SK-N-SH (cell line): ENCODE data around the gene ARL11. TPM values are rescaled to one million over a fixed set of nuclear protein-coding genes. Genes with fewer than 3 reads are reported as not detected.

Experiments
- CTCF ChIA-PET: fragments of 300-600, 350-600 bp; formaldehyde crosslinking; extraction: SDS; loops from one replicate; lab custom pipeline; 2021; lab: Yijun Ruan, JAX
- POLR2A ChIA-PET: fragments of 350-600 bp; sonication (Branson Sonifier 250); formaldehyde crosslinking; extraction: SDS; loops from one replicate; lab custom pipeline; 2020; ENCODE audit warnings: antibody characterized with exemption, inconsistent platforms; lab: Yijun Ruan, JAX
- DNase-seq: peaks from one replicate; pipeline ENCODE4 v3.0.0; 2012
- H2AFZ ChIP-seq: fragments of 200-600 bp; sonication (generic); 2 replicates; pipeline ENCODE4 v1.8.1; 2016; ENCODE audit warnings: antibody characterized with exemption, mild to moderate bottlenecking, low read depth
- H3F3A ChIP-seq: fragments of 200-600 bp; sonication (generic); replicated peaks from 2 replicates; pipeline ENCODE3; 2016; ENCODE audit warnings: antibody characterized with exemption, mild to moderate bottlenecking; ENCODE audit not compliant: insufficient read depth
- H3K27ac ChIP-seq, 2 experiments: fragments of 200-500 bp in 1 of 2; fragments of 200-600 bp in 1 of 2; sonication (Bioruptor generic) in 1 of 2; sonication (generic), shearing (Covaris generic) in 1 of 2; 2 replicates each; pipeline versions ENCODE4 v1.5.1 to v1.6.1; 2014 to 2016; ENCODE audit warnings: low read depth in 2 of 2, inconsistent platforms in 1 of 2, low read length in 1 of 2, mild to moderate bottlenecking in 1 of 2, mixed read lengths in 1 of 2
- H3K27me3 ChIP-seq: fragments of 200-600 bp; sonication (generic), shearing (Covaris generic); 2 replicates; pipeline ENCODE4 v1.6.1; 2016; ENCODE audit warnings: mixed run types; ENCODE audit not compliant: insufficient read depth
- H3K36me3 ChIP-seq, 2 experiments: fragments of 200-500 bp in 1 of 2; fragments of 200-600 bp in 1 of 2; sonication (Bioruptor generic) in 1 of 2; sonication (generic) in 1 of 2; replicated peaks in 1 of 2; 2 replicates each; pipeline versions ENCODE3 to v1.5.1; 2014 to 2016; ENCODE audit warnings: low read length in 1 of 2, mild to moderate bottlenecking in 1 of 2; ENCODE audit not compliant: insufficient read depth in 2 of 2, control insufficient read depth in 1 of 2
- H3K4me1 ChIP-seq, 2 experiments: fragments of 200-500 bp in 1 of 2; fragments of 200-600 bp in 1 of 2; sonication (Bioruptor generic) in 1 of 2; sonication (generic), shearing (Covaris generic) in 1 of 2; 2 replicates each; pipeline versions ENCODE4 v1.5.1 to v1.6.1; 2014 to 2016; ENCODE audit warnings: low read depth in 1 of 2, low read length in 1 of 2, mixed run types in 1 of 2; ENCODE audit not compliant: insufficient read depth in 2 of 2, control insufficient read depth in 1 of 2
- H3K4me2 ChIP-seq: fragments of 200-600 bp; sonication (generic), shearing (Covaris generic); 2 replicates; pipeline ENCODE4 v1.6.1; 2017; ENCODE audit warnings: mixed run types
- H3K4me3 ChIP-seq, 2 experiments: fragments of 200-500 bp in 1 of 2; fragments of 200-600 bp in 1 of 2; sonication (Bioruptor generic) in 1 of 2; sonication (generic), shearing (Covaris generic) in 1 of 2; 2 replicates each; pipeline versions ENCODE4 v1.5.1 to v1.8.1; 2014 to 2016; ENCODE audit warnings: low read depth in 2 of 2, inconsistent platforms in 1 of 2, low read length in 1 of 2, mild to moderate bottlenecking in 1 of 2, mixed read lengths in 1 of 2, moderate library complexity in 1 of 2
- H3K79me2 ChIP-seq: fragments of 200-600 bp; sonication (generic); 2 replicates; pipeline ENCODE4 v1.8.1; 2017; ENCODE audit warnings: mild to moderate bottlenecking; ENCODE audit not compliant: insufficient read depth
- H3K9ac ChIP-seq: fragments of 200-600 bp; sonication (generic); 2 replicates; pipeline ENCODE4 v1.6.1; 2017; ENCODE audit warnings: mixed run types
- H3K9me2 ChIP-seq: fragments of 200-600 bp; sonication (generic); 2 replicates; pipeline ENCODE4 v1.6.1; 2017; ENCODE audit warnings: mixed run types
- H3K9me3 ChIP-seq: fragments of 200-600 bp; sonication (generic); 2 replicates; pipeline ENCODE4 v1.6.1; 2017; ENCODE audit warnings: mixed run types, mild to moderate bottlenecking, moderate library complexity
- H4K20me1 ChIP-seq: fragments of 200-600 bp; sonication (generic); 2 replicates; pipeline ENCODE4 v1.6.1; 2017; ENCODE audit warnings: mild to moderate bottlenecking, mixed run types; ENCODE audit not compliant: insufficient read depth
- CHD2 ChIP-seq: fragments of 150-350 bp; IDR thresholded peaks from 2 replicates; pipeline ENCODE4 v1.6.1; 2018; ENCODE audit warnings: low read length; ENCODE audit not compliant: partially characterized antibody
- EP300 ChIP-seq, 2 experiments: IDR thresholded peaks; 2 replicates each; pipeline versions ENCODE4 v1.4.0 to v1.6.1; 2012; ENCODE audit warnings: borderline replicate concordance in 1 of 2, low read depth in 1 of 2, low read length in 1 of 2
- EZH2phosphoT487 ChIP-seq: fragments of 200-600 bp; sonication (generic); IDR thresholded peaks from 2 replicates; pipeline ENCODE4 v1.6.1; 2017; ENCODE audit warnings: low read depth, mixed run types, mild to moderate bottlenecking, antibody characterized with exemption, moderate library complexity, borderline replicate concordance
- GABPA ChIP-seq: IDR thresholded peaks from 2 replicates; pipeline ENCODE4 v1.4.0; 2012; ENCODE audit warnings: low read depth, mild to moderate bottlenecking
- GATA2 ChIP-seq: sonication (generic); formaldehyde crosslinking; IDR thresholded peaks from 2 replicates; pipeline ENCODE4 v1.5.0; 2020; ENCODE audit warnings: mild to moderate bottlenecking, missing genetic modification reagents
- NFIC ChIP-seq: IDR thresholded peaks from 2 replicates; pipeline ENCODE4 v1.4.0; 2012; ENCODE audit warnings: borderline replicate concordance
- NRF1 ChIP-seq: IDR thresholded peaks from 2 replicates; pipeline ENCODE4 v1.6.1; 2012; ENCODE audit warnings: low read depth, mild to moderate bottlenecking, low read length
- RCOR1 ChIP-seq: fragments of 150-350 bp; IDR thresholded peaks from 2 replicates; pipeline ENCODE4 v1.6.1; 2017; ENCODE audit warnings: antibody characterized with exemption, low read length
- RFX5 ChIP-seq: IDR thresholded peaks from 2 replicates; pipeline ENCODE4 v1.6.1; 2012; ENCODE audit warnings: mild to moderate bottlenecking, improper control_type of control experiment, low read length
- RXRA ChIP-seq: IDR thresholded peaks from 2 replicates; pipeline ENCODE4 v1.4.0; 2012; ENCODE audit warnings: low read depth, mild to moderate bottlenecking, borderline replicate concordance
- SIN3A ChIP-seq: IDR thresholded peaks from 2 replicates; pipeline ENCODE4 v1.6.1; 2012; ENCODE audit warnings: low read depth, mild to moderate bottlenecking, low read length, moderate library complexity, borderline replicate concordance
- SMC3 ChIP-seq: IDR thresholded peaks from 2 replicates; pipeline ENCODE4 v1.6.1; 2012; ENCODE audit warnings: low read depth, low read length, improper control_type of control experiment
- TAF1 ChIP-seq: IDR thresholded peaks from 2 replicates; pipeline ENCODE4 v1.6.1; 2012; ENCODE audit warnings: low read depth, mild to moderate bottlenecking, low read length, moderate library complexity, borderline replicate concordance
- TCF12 ChIP-seq: IDR thresholded peaks from 2 replicates; pipeline ENCODE4 v1.4.0; 2012
- TEAD4 ChIP-seq: IDR thresholded peaks from 2 replicates; pipeline ENCODE4 v1.4.0; 2012; ENCODE audit warnings: mild to moderate bottlenecking, borderline replicate concordance; ENCODE audit not compliant: insufficient read depth
- USF1 ChIP-seq: IDR thresholded peaks from 2 replicates; pipeline ENCODE4 v1.4.0; 2012; ENCODE audit warnings: low read depth, borderline replicate concordance
- USF2 ChIP-seq: fragments of 150-350 bp; IDR thresholded peaks from 2 replicates; pipeline ENCODE4 v1.6.1; 2017; ENCODE audit warnings: antibody characterized with exemption, low read length, low read depth, borderline replicate concordance
- YY1 ChIP-seq: IDR thresholded peaks from 2 replicates; pipeline ENCODE4 v1.4.0; 2012; ENCODE audit warnings: low read depth, mild to moderate bottlenecking
- whole genome bisulfite sequencing: methylation state at CpG from one replicate; pipeline ENCODE4 v1.1.6; 2017; ENCODE audit warnings: low lambda C conversion rate; 5-methylcytosine and 5-hydroxymethylcytosine counted together
- polyA plus RNA-seq, 3 experiments: library from polyadenylated mRNA; depleted of rRNA; stranded (reverse); fragments of >200 nt; gene quantifications; 2 replicates each; pipeline ENCODE4 v1.2.3, GENCODE V29; 2012
- TF ChIP-seq, protein P1 (sequence below): fragments of 150-350 bp; IDR thresholded peaks from 2 replicates; pipeline ENCODE4 v1.6.1; 2016; ENCODE audit warnings: mild to moderate bottlenecking, low read depth, low read length
- TF ChIP-seq, protein P2 (sequence below): fragments of 200-600 bp; sonication (generic); IDR thresholded peaks from 2 replicates; pipeline ENCODE4 v1.6.1; 2017; ENCODE audit warnings: antibody characterized with exemption, mild to moderate bottlenecking, moderate library complexity

Gene ARL11
- polyA plus RNA-seq, 1 of the 3 experiments (the other 2 are of a cell fraction) = not detected

- TF ChIP-seq RFX5 (no peak), TEAD4 (no peak), EZH2phosphoT487 (no peak), GABPA (no peak), TAF1 (no peak), NRF1 (no peak), EP300 (IDR thresholded peaks at IDR 0.05; ENCODE audit: borderline replicate concordance in 1 of 2, low read depth in 1 of 2, low read length in 1 of 2) (no peak), NFIC (no peak), TCF12 (no peak), RCOR1 (no peak)
- TF ChIP-seq, protein P1, sequence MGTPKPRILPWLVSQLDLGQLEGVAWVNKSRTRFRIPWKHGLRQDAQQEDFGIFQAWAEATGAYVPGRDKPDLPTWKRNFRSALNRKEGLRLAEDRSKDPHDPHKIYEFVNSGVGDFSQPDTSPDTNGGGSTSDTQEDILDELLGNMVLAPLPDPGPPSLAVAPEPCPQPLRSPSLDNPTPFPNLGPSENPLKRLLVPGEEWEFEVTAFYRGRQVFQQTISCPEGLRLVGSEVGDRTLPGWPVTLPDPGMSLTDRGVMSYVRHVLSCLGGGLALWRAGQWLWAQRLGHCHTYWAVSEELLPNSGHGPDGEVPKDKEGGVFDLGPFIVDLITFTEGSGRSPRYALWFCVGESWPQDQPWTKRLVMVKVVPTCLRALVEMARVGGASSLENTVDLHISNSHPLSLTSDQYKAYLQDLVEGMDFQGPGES = no peak
Observed at GRCh38 chr13:49622174-49622946, 5.9 kb upstream of the ARL11 start.

GRCh38 chr13:49624229-49624628 is 4.1 kb upstream of the ARL11 start:
- H3K27ac ChIP-seq = no peak overlapping the region
- no peak overlapping the region for H2AFZ ChIP-seq
- WGBS = 79% methylated on average over 6 of the region's 6 CpGs
- CTCF ChIA-PET = interaction anchor here (2.3 kb wide), 1 partner anchor 17 kb away, joined by 8 read pairs; no protein-coding TSS in a partner anchor
- no peaks in the 10 kb centered on the region for H3K4me1 ChIP-seq
- no peaks in the 10 kb centered on the region for H3K9me3 ChIP-seq
- TF ChIP-seq YY1 (no peak), USF1 (no peak), RFX5 (no peak), GATA2 (CRISPR knock-in tag) (no peak), RCOR1 (no peak), SMC3 (no peak), GABPA (no peak), USF2 (no peak), NRF1 (no peak), CHD2 (no peak), SIN3A (no peak), RXRA (no peak)
- TF ChIP-seq, protein P1 = no peak
- TF ChIP-seq, protein P2, sequence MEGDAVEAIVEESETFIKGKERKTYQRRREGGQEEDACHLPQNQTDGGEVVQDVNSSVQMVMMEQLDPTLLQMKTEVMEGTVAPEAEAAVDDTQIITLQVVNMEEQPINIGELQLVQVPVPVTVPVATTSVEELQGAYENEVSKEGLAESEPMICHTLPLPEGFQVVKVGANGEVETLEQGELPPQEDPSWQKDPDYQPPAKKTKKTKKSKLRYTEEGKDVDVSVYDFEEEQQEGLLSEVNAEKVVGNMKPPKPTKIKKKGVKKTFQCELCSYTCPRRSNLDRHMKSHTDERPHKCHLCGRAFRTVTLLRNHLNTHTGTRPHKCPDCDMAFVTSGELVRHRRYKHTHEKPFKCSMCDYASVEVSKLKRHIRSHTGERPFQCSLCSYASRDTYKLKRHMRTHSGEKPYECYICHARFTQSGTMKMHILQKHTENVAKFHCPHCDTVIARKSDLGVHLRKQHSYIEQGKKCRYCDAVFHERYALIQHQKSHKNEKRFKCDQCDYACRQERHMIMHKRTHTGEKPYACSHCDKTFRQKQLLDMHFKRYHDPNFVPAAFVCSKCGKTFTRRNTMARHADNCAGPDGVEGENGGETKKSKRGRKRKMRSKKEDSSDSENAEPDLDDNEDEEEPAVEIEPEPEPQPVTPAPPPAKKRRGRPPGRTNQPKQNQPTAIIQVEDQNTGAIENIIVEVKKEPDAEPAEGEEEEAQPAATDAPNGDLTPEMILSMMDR = no peak
- no peak overlapping the region for H3K4me2 ChIP-seq
- no peaks in the 10 kb centered on the region for H3K36me3 ChIP-seq
- POLR2A ChIA-PET = no interaction called here
- H4K20me1 ChIP-seq = no peaks in the 10 kb centered on the region
- H3K27me3 ChIP-seq = no peaks in the 10 kb centered on the region
- no peak for DNase-seq
- no peak overlapping the region for H3K9ac ChIP-seq
- no peaks in the 10 kb centered on the region for H3F3A ChIP-seq
- H3K79me2 ChIP-seq = no peaks in the 10 kb centered on the region
- H3K9me2 ChIP-seq = no peaks in the 10 kb centered on the region
- H3K4me3 ChIP-seq = no peak overlapping the region

More at GRCh38 chr13:49622174-49622946, 5.9 kb upstream of the ARL11 start:
- Histone ChIP-seq H3K9me2 (no peaks in the 10 kb centered on the region), H3K79me2 (no peaks in the 10 kb centered on the region), H3K9ac (no peak overlapping the region), H3K36me3 (no peaks in the 10 kb centered on the region), H3K27ac (no peak overlapping the region), H3K9me3 (no peaks in the 10 kb centered on the region), H3K4me2 (no peak overlapping the region), H3K27me3 (no peaks in the 10 kb centered on the region), H3F3A (no peaks in the 10 kb centered on the region), H3K4me1 (no peaks in the 10 kb centered on the region), H3K4me3 (no peak overlapping the region), H4K20me1 (no peaks in the 10 kb centered on the region), H2AFZ (no peak overlapping the region)
- POLR2A ChIA-PET = no interaction called here
- no peak for DNase-seq
- CTCF ChIA-PET = no interaction called here
- 71% methylated on average over 11 of the region's 11 CpGs for WGBS
